Uterus (tissue), 4 donors: ENCODE data around the gene GNA12. TPM values are rescaled to one million over a fixed set of nuclear protein-coding genes. Genes with fewer than 3 reads are reported as not detected.
"Not testable (repeated sequence)": the region's sequence is repeated elsewhere in the genome, so short reads cannot be mapped to it uniquely, and the experiment has no call there.

Experiments used
- DNase-seq, 2 donors: peaks; one replicate each; pipeline ENCODE4 v3.0.0-alpha.2; 2019 to 2020
- H3K27ac ChIP-seq, 2 donors: fragments of 200-600 bp; sonication (generic); 1 replicate in 1 of 2; 2 replicates in 1 of 2; pipeline ENCODE4 v1.5.1; 2016 to 2018
- H3K27me3 ChIP-seq, 2 donors: fragments of 200-600 bp; sonication (generic); one replicate each; pipeline ENCODE4 v1.5.1; 2018 to 2019; ENCODE audit warnings: control low read depth in 1 of 2
- H3K36me3 ChIP-seq, 2 donors: fragments of 200-600 bp; sonication (generic); one replicate each; pipeline ENCODE4 v1.5.1; 2019; ENCODE audit warnings: control low read depth in 1 of 2
- H3K4me1 ChIP-seq, 2 donors: fragments of 200-600 bp; sonication (generic); one replicate each; pipeline ENCODE4 v1.5.1; 2018 to 2019; ENCODE audit warnings: control low read depth in 1 of 2
- H3K4me3 ChIP-seq, 2 donors: fragments of 200-600 bp; sonication (generic); 1 replicate in 1 of 2; 2 replicates in 1 of 2; pipeline ENCODE4 v1.5.1; 2018 to 2019; ENCODE audit warnings: mild to moderate bottlenecking in 1 of 2
- H3K9me3 ChIP-seq, 2 donors: fragments of 200-600 bp; sonication (generic); one replicate each; pipeline ENCODE4 v1.5.1; 2019; ENCODE audit warnings: control low read depth in 1 of 2
- POLR2A ChIP-seq, 2 donors: fragments of 450-650 bp; IDR thresholded peaks; one replicate each; pipeline ENCODE4 v1.6.1; 2016; ENCODE audit warnings: antibody characterized with exemption in 2 of 2, mild to moderate bottlenecking in 1 of 2, moderate library complexity in 1 of 2
- intact Hi-C: fragments of 100-400 bp; cut with DNase I; formaldehyde crosslinking; loops from one replicate; pipeline ENCODE4 v1.15.1; 2023; ENCODE audit warnings: low total_unique reads
- total RNA-seq, 4 donors: library from RNA; depleted of rRNA in 3 of 4; stranded (reverse); fragments of >200 nt in 3 of 4; gene quantifications; one replicate each; pipeline versions ENCODE4 v1.1.0 to v1.2.4, GENCODE V29; 2014 to 2023
- TF ChIP-seq, protein P1 (sequence below), 4 experiments: fragments of 200-600 bp in 2 of 4; fragments of 450-650 bp in 2 of 4; sonication (generic) in 2 of 4; IDR thresholded peaks; one replicate each; pipeline ENCODE4 v1.5.1; 2016 to 2019; ENCODE audit warnings: antibody characterized with exemption in 4 of 4, mild to moderate bottlenecking in 2 of 4, moderate library complexity in 1 of 4
- donor health status: DM: yes; HTN: yes; CAD: no.

The GNA12 gene
- total RNA-seq, 4 donors from 2014 or later, result 20.5 to 109 (median 50.3) TPM

DNA sequence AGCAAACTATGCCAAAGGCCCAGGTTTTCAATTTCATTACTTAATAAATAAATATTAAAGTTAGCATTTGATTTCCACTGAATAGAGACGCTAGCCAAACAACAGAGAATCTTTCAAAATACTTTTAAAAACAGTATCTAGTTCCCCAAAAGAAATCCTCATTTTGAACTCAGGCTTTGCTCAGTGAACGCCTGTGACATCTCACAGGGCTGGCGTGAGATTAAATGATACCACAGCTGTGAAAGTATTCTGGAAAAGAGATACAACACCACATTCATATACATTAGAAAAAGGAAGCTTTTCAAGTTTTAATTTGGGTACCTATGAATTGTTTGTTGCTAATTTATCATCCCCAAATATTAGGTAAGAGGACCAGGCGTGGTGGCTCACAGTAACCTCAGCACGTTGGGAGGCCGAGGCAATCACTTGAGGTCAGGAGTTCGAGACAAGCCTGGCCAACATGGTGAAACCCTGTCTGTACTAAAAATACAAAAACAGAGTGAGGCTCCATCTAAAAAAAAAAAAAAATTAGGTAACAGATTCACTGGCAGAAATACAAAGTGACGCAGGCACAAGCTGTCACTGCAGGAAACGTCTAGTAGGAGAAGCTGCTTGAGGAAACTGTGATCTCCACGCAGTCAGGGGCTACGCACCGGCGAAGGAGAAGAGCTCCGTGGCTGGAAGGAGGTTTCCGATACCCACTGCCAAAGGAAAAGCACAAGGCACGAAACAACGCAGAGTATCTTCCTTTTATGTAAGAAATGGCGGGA is 106.2 kb downstream of the GNA12 start:
- H3K9me3 ChIP-seq, result no peaks in the 10 kb centered on the region
- peak overlapping the region; percentile 43 to 51 for H3K27ac ChIP-seq
- H3K27me3 ChIP-seq, result no peaks in the 10 kb centered on the region
- no peak overlapping the region for H3K4me3 ChIP-seq
- no peaks in the 10 kb centered on the region for H3K36me3 ChIP-seq
- intact Hi-C loops, result loop anchor here (10.0 kb wide), 1 partner anchor 107 kb away; the partner anchor contains the start of gene GNA12
- TF ChIP-seq, protein P1, sequence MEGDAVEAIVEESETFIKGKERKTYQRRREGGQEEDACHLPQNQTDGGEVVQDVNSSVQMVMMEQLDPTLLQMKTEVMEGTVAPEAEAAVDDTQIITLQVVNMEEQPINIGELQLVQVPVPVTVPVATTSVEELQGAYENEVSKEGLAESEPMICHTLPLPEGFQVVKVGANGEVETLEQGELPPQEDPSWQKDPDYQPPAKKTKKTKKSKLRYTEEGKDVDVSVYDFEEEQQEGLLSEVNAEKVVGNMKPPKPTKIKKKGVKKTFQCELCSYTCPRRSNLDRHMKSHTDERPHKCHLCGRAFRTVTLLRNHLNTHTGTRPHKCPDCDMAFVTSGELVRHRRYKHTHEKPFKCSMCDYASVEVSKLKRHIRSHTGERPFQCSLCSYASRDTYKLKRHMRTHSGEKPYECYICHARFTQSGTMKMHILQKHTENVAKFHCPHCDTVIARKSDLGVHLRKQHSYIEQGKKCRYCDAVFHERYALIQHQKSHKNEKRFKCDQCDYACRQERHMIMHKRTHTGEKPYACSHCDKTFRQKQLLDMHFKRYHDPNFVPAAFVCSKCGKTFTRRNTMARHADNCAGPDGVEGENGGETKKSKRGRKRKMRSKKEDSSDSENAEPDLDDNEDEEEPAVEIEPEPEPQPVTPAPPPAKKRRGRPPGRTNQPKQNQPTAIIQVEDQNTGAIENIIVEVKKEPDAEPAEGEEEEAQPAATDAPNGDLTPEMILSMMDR (IDR thresholded peaks at IDR 0.05), result no peak
- no peak for TF ChIP-seq POLR2A (IDR thresholded peaks at IDR 0.05)
- DNase-seq, result peak; percentile 63 to 71
- H3K4me1 ChIP-seq, result peaks cover 0 to 9% of the 10 kb centered on the region in 2 donors

GRCh38 chr7:2737005-2737743 is 106.9 kb downstream of the GNA12 start:
- H3K9me3 ChIP-seq, H3K4me1 ChIP-seq, H3K4me3 ChIP-seq, H3K36me3 ChIP-seq, H3K27me3 ChIP-seq: not testable (repeated sequence)
- peak overlapping the region; percentile 29 to 51 for H3K27ac ChIP-seq
- DNase-seq, result peak in 1 of 2 donors; percentile 10
- intact Hi-C loops, result loop anchor here (10.0 kb wide), 1 partner anchor 108 kb away; the partner anchor contains the start of gene GNA12

DNA sequence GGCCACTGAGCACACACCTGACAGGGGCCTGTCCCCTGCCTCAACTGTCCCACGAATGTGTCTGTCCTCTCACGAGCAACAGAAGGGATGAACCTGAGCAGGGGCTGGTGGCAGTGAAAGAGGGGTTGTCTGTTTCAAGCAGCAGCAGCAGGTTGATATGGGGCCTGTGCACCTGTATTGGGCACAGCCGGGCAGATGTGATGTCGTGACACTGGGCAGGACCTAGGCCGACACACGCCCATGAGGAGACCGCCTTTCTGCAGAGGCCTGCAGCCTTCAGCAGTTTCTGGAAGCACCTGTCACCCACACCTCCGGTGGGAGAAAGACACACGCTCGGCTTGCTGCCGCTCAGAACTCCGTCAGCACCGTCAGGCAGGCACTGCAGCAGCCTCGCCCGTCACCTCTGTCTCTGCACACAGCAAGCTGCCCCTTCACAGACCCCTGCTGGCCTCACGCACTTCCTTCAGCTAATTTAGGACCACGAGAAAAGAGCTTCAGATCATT is 107.6 kb downstream of the GNA12 start:
- no peak overlapping the region for H3K4me3 ChIP-seq
- H3K9me3 ChIP-seq, result no peaks in the 10 kb centered on the region
- no peaks in the 10 kb centered on the region for H3K27me3 ChIP-seq
- intact Hi-C loops, result loop anchor here (10.0 kb wide), 1 partner anchor 108 kb away; the partner anchor contains the start of gene GNA12
- peak in 1 of 2 donors; percentile 9 for DNase-seq
- H3K27ac ChIP-seq, result no peak overlapping the region
- no peaks in the 10 kb centered on the region for H3K36me3 ChIP-seq
- peaks cover 0 to 9% of the 10 kb centered on the region in 2 donors for H3K4me1 ChIP-seq
- TF ChIP-seq, protein P1 (IDR thresholded peaks at IDR 0.05), result no peak
- no peak for TF ChIP-seq POLR2A (IDR thresholded peaks at IDR 0.05)

GRCh38 chr7:2735744-2736143 is 108.4 kb downstream of the GNA12 start:
- no peaks in the 10 kb centered on the region for H3K27me3 ChIP-seq
- H3K36me3 ChIP-seq, result no peaks in the 10 kb centered on the region
- intact Hi-C loops, result loop anchor here (10.0 kb wide), 1 partner anchor 109 kb away; the partner anchor contains the start of gene GNA12
- peaks cover 0 to 9% of the 10 kb centered on the region in 2 donors for H3K4me1 ChIP-seq
- no peaks in the 10 kb centered on the region for H3K9me3 ChIP-seq
- no peak overlapping the region for H3K4me3 ChIP-seq
- peak overlapping the region; percentile 61 to 74 for H3K27ac ChIP-seq
- TF ChIP-seq, protein P1 (IDR thresholded peaks at IDR 0.05), result no peak
- TF ChIP-seq POLR2A (IDR thresholded peaks at IDR 0.05), result no peak
- peak in 1 of 2 donors; percentile 17 for DNase-seq

DNA sequence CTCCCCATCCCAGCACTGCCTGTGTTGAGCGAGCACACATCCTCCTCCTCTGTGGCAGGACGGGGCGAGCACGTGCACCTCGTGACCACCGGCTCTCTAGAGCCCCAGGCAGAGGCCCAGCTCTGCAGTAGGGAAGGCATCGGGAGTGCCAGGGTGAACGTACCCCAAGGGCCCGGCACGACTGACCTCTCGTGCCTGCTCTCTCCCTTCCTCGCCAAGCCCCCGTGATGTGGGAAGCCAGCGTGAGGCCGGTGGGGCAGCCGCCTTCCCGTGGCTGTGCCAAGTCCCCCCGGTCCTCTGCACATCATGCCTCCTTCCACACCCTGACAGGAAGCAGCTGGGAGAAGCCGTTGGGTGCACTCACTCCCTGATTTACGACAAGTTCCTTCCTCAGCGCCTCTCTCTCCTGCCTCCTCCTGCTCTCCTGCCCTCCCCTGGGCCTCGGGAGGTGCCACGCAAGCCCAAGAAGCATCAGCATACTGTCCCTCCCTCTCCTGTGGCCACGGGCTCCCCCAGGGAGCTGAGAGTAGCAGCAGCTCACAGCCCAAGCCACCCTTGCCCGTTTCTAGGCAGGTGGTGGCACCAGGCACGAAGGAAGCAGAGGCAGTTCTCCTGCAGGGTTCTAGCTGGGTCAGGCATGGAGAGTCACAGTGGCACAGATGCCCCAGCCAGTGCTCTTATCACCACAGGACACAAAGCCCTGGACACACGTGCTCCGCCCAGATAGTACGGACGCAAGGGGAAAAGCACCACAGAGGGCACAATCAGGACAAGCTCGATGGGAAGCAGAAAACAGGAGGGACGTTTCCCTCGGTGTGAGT is 109.1 kb downstream of the GNA12 start:
- DNase-seq, result peak; percentile 60 to 71

More for the DNA sequence above, 109.1 kb downstream of the GNA12 start:
- Histone ChIP-seq H3K9me3 (no peaks in the 10 kb centered on the region), H3K4me3 (no peak overlapping the region), H3K27me3 (no peaks in the 10 kb centered on the region), H3K36me3 (no peaks in the 10 kb centered on the region), H3K27ac (peak overlapping the region; percentile 61 to 74), H3K4me1 (peaks cover 0 to 9% of the 10 kb centered on the region in 2 donors)
- intact Hi-C loops, result loop anchor here (10.0 kb wide), 1 partner anchor 110 kb away; the partner anchor contains the start of gene GNA12
- TF ChIP-seq, protein P1 (IDR thresholded peaks at IDR 0.05), result no peak
- TF ChIP-seq POLR2A (IDR thresholded peaks at IDR 0.05), result no peak
